Right lung (tissue), 5 donors: ENCODE data around the gene PGBD4. TPM values are rescaled to one million over a fixed set of nuclear protein-coding genes. Genes with fewer than 3 reads are reported as not detected.
A peak's percentile ranks its signal among the peaks of the same experiment; 100 is the strongest.
"Not testable (repeated sequence)": the region's sequence is repeated elsewhere in the genome, so short reads cannot be mapped to it uniquely, and the experiment has no call there.

Experiments
- DNase-seq, 2 donors: peaks; one replicate each; pipeline ENCODE4 v3.0.0-alpha.2; 2013
- polyA plus RNA-seq, 5 donors: library from polyadenylated mRNA; unstranded; fragments of 120-200 nt; gene quantifications; one replicate each; pipeline versions ENCODE4 v1.2.1 to v1.2.3, GENCODE V29; 2013; ENCODE audit warnings: inconsistent platforms in 1 of 5, low replicate concordance in 1 of 5; ENCODE audit not compliant: insufficient read length in 5 of 5, insufficient read depth in 1 of 5

The PGBD4 gene
- polyA plus RNA-seq, 5 donors, result 1.9 to 2.3 (median 2.0) TPM

DNA sequence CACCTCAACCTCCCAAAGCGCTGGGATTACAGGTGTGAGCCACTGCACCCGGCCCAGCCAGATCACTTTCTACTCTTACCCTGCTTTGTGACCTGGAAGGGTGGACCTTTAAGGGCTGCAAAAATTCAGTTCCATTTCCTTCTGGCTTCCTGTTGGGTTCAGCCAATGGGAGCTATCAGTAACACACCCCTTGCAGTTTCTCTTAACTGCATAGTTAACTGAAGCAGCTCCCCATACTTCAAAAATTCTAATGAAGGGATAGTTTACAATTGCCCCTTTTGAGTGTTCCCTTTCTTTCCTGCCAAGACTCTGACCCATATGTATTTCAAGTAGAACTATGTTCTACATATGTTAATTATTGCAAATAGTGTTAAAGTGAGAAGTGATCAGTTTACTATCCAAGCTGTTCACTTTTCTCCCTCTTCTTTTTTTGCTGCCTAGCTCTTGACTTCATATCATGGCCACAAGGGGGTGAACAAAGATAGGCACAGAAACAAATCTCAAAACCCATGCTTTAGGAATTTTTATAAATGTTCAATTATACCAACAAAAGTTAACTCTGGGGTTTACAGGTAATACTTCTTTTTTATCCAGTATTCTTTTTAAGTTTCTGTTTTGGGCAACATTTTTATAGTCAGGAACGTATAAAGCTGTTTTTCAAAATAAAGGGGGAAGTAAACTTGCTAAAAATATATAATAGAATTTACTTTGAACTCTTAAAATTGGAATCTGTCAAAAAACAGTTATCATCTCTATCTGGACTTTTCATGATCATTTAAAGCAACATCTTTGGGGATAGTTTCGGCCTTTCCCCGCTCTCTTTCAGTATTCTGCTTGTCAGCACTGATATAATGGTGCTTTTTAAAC, 8.1 kb downstream of the PGBD4 start:
- peak in 1 of 2 donors; percentile 4 for DNase-seq

DNA sequence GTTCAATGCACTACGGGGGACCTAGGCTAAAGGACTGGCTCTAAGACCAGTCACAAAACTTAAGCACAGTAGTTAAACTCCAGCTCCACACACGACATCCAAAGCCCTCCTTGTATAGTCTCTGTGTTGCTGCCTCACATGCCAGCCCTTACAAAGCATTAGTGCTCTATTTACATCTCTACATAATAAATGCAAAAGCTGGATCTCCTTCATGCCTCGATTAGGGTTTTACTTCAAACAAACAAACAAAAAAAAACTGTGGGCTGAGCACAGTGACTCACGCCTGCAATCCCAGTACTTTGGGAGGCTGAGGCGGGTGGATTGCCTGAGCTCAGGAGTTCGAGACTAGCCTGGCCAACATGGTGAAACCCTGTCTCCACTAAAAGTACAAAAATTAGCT, 9.6 kb downstream of the PGBD4 start:
- no peak for DNase-seq

DNA sequence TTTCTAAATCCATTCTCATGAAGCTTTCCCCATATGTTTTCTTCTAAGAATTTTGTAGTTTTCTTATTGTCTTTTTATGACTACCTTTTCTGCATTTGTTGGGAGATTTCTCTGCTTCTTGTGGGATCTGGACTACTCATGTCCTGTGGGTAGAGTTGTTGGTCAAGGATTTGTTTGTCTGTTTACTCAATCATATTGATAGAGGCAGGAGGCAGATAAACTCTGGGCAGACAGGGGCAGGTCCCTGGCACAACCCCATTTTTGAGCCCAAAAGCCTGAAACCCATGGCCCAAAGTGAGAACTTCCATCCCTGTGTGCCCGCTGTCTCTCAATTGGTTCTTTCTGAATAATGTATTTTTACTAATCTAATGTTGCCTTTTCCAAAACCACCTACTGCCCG, 12.3 kb downstream of the PGBD4 start:
- no peak for DNase-seq

DNA sequence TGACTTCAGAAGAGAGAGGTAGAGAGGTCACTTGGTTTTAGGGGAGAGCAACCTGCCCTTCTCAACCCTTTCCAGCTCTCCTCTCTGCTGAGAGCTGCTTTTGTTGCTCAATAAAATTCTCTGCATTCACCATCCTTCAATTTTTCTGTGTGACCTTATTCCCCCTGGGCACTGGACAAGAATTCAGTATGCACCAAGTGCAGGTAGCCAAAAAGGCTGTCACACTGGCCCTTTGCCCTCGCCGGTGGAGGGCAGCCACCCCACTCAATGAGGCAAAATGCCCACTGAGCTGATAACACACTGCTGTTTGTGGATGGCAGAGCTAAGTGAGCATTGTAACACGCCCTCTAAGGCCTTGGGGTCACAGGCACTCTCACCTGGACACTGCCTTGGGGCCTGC, 12.9 kb downstream of the PGBD4 start:
- DNase-seq, result no peak

DNA sequence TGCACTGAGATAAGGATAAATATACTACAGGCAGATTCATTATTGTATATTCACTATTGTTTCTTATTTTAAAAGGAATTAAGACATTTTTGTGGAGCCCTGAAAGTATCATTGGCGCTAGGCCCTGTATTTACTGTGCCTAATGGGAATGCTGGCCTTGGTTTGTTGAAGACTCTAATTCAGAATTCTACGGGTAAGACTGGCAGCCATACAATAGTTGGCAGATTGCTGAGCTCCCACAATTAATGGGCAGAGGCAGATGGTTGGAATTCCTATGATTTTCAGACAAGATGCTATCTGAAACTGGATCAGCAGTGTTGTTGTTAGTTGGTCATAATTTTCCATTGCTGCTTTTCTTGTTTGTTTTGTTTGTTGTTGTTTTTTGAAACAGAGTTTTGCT, 14.7 kb downstream of the PGBD4 start:
- no peak for DNase-seq

DNA sequence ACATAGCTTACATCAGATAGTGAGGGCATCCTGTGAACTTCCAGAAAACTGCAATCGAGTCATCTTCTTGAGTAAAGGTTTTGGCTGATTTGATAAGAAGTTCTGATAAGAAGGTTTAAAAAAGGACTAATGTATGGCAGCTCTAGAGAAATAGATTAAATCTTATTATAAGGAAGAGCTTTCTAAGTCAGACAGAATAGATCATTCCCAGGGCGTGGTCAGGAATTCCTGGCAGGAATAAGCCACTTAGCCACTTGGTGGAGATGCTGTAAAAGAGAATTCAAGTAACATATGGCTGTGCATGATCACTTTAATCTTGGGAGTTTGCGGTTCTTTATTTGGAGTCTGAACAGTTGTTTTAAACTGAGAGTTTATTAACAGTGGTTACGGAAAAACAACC, 17.4 kb downstream of the PGBD4 start:
- no peak for DNase-seq

DNA sequence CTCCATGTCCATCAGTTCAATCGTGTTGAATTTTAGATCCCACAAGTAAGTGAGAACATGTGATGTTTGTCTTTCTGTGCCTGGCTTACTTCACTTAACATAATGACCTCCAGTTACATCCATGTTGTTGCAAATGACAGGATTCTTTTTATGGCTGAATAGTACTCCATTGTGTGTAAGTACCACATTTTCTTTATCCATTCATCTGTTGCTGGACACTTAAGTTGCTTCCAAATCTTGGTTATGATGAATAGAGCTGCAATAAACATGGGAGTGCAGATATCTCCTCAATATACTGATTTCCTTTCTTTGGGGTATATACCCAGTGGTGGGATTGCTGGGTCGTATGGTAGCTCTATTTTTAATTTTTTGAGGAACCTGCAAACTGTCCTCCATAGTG, 18.5 kb downstream of the PGBD4 start:
- DNase-seq, result not testable (repeated sequence)

DNA sequence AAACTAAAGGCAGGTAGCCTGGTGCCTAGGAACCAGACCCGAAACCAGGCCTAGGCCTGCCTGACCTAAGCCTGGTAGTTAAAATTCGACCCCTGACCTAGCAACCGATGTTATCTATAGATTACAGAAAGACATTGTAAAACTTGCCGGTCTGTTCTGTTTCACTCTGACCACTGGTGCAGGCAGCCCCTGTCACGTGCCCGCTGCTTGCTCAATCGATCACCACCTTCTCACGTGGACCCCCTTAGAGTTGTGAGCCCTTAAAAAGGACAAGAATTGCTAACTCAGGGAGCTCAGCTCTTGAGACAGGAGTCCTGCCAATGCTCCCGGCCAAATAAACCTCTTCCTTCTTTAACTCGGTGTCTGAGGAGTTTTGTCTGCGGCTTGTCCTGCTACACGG, 19.9 kb downstream of the PGBD4 start:
- DNase-seq, result not testable (repeated sequence)

DNA sequence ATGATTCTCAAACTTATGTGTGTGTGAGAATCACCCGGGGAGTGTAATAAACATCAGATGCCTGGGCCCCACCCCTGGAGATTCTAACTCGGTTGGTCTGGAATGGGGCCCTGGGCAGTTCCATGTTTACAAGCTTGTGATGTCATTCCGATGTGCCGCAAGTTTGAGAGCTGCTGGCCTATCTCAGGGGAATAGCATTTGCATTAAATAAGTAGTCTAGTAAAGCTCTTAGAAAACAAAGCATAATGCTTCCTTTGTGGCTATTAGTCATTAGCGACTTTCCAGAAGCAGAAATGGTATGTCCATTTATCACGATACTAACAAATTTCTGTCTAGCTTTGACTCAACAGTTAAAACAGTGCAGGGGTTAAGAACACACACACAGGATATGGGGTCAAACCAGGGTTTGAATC, 20.9 kb downstream of the PGBD4 start:
- no peak for DNase-seq

DNA sequence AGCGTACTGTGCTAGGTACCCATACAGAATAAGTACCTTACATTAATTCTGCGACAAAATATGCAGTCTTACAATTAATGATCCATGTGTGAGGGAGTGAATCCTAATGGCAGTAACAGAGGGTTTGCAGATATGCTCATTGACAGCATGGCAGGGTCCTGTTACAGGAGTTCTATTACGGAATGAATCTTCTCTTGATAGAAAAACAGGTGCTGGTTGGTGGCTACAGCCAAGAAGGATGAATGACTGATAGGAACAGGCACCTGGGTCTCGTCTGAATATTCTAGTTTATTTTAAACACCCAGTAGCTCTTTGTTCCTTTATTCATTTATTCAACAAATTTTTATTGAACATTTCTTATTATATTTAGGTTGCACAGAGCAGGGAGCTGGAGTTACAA, 22.8 kb downstream of the PGBD4 start:
- DNase-seq, result no peak

DNA sequence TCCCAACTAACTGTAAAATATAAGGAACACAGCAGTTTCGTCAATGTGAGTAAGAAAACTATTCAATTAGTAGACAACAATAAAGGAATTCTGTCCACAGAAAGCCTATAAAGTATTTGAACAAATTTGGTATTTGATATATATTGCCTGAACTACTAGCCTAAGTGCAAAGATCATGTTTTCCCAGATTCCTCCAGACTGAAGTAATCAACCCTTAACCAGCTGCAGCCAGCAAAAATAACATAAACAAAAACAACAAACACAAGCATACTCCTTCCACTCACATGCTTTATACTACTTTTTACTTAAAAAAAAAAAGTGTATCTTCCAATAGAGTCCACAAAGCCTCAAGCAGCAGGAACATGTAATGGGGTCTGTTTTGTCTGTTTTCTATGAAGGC, 24.1 kb downstream of the PGBD4 start:
- no peak for DNase-seq

DNA sequence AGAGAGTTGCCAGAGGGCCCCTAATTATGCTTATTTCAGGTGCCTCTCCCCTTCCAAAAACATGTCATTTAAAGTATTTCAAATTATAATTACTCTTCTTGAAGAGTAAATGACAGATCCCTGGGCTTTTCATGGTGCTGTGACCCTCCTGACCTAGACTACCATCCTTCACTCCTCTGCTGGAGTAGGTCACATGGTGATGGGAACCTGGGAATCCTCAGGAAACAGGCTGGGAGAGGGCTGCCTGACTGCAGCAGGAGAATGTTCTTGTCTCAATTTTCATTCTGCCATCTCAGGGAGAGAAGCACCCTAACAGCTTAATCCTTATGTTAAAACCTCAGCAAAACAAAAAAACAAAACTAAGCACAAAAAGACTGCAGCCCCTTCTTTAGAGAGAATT, 24.6 kb downstream of the PGBD4 start:
- no peak for DNase-seq

DNA sequence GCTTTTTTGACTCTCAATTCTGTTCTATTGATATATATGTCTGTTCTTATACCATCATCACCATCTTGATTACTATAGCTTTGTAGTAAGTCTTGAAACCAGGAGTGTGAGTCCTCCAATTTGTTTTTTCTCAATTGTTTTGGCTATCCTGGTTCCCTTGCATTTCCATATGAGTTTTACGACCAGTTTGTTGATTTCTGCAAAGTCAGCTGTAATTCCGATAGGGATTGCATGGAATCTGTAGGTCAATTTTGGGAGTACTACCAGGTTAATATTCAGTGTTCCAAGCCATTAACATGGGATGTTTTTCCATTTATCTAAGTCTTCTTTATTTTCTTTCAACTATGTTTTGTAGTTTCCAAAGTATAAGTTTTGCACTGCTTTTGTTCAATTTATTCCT, 27.0 kb downstream of the PGBD4 start:
- no peak for DNase-seq

DNA sequence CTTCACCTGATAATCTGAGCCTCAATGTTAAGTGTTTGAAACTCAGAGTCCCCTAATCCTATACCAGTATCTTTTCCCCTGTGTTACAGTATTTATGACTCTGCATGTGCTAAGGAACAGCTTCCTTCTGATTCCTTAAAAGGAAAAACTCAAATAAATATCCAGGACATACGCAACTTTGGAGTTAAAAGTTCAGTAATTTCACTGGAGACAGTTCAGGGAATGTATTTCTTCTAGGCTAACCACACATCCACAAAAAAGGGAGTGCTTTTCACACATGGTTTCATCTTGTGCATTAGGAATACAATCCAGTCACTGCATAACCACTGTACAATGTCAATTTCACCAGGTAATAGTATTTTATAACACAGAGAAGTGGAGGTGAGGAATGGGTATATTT, 31.0 kb downstream of the PGBD4 start:
- no peak for DNase-seq

DNA sequence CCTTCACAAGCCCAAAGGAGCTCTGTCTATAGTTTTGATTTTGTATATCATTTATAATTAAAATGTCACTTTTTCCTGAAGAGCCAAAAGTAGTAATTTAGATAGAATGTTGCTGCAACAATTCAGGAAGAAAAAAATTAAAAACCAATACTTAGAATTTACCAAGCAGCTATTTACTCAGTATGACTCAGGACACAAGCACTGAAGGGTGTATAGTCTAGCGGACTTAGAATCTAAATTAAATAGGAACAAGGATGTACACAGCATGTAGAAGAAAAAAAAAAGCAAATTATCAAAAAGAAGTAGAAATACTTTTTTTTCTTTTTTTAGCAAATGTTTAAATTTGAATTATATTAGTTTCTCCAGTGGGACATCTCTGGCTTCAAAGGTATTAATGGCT, 31.6 kb downstream of the PGBD4 start:
- no peak for DNase-seq

DNA sequence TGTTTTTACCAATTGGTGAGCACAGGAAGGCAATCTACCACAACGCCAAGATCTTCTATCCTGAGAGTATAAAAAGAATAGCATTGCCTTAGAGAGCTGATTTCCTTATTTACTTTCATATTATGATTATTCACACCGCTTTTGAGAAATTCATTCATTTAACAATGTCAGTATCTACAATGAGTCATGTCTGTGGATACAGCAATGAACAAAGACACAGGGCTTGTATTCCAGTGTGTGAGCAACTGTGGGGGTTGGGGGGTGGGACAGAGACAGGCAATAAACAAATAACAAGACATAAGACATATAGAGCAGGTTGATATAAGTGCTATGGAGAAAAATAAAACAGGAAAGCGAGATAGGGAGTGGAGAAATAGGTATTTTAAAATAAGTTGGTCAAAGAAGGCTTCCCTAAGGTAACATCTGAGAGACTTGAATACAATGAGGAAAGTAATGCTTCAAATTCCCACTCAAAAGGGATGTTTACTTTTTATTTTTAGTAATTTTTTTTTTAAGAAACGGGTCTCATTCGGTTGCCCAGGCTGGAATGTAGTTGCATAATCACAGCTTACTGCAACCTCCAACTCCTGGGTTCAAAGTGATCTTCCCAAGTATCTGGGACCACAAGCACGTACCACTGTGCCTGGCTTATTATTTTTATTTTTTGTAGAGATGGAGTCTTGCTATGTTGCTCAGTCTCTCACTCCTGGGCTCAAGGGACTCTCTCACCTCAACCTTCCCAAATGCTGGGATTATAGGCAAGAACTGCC, 45.7 kb downstream of the PGBD4 start:
- DNase-seq, result no peak

DNA sequence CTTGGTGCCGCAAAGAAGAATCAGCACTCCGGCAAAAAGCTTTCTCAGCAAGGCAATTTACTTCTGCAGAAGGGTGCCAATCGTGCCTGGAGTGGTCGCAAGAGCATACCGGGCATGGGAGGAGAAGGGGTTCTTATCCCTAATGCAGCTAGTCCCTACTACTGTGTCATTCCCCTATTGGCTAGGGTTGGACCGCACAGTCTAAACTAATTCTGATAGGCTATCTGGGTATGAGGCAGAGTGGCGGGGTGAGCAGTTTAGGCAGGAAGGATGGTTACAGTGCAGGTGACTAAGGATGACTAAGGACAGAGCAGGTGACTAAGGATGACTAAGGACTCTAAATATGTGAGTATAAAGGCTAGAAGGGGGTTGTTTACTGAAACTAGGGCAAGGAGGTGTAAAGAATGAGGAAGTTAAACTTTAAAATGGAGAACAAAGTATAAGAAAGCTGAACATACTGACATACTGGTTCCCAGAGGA, 52.9 kb downstream of the PGBD4 start:
- no peak for DNase-seq

DNA sequence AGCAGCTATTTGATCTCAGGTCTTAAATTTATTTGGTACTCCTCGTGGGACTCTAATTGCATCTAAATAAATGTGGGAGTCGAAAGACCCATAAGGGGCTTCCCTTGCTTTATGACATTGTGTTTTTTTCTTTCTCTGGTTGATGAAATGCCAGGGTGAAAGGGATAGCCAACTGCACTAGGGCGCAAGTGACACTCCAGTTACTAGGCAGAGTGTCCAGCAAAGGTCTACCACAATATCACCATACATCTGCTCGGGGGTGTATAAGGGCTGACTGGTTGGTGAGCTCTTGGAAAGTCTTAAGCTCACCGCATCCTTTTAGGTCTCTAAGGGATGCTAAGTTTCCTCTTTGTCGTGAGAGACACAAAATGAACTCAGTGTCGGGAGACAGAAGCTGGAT, 54.0 kb downstream of the PGBD4 start:
- no peak for DNase-seq

Other genes starting within 250 kb of the PGBD4 start
- under 1 TPM; 0.10 to 0.80 (median 0.40) TPM for gene CHRM5, start 133.6 kb upstream of the PGBD4 start, polyA plus RNA-seq
- 10 to 100 TPM; 13.9 to 20.0 (median 14.9) TPM for gene AVEN, start 62.9 kb upstream of the PGBD4 start, polyA plus RNA-seq
- gene EMC7, start 221 bp upstream of the PGBD4 start, polyA plus RNA-seq, result 10 to 100 TPM; 52.6 to 66.1 (median 56.9) TPM
- 100 to 1,000 TPM in 2 of 5 donors, 10 to 100 TPM in 3; 74.3 to 119 (median 89.3) TPM for gene KATNBL1, start 108.0 kb downstream of the PGBD4 start, polyA plus RNA-seq
- 100 to 1,000 TPM; 113 to 127 (median 118) TPM for gene EMC4, start 122.9 kb downstream of the PGBD4 start, polyA plus RNA-seq
- 10 to 100 TPM; 18.1 to 39.2 (median 29.9) TPM for gene SLC12A6, start 235.7 kb downstream of the PGBD4 start, polyA plus RNA-seq
- 100 to 1,000 TPM in 4 of 5 donors, 10 to 100 TPM in 1; 97.6 to 131 (median 113) TPM for gene NOP10, start 241.1 kb downstream of the PGBD4 start, polyA plus RNA-seq
- under 1 TPM in 2 of 5 donors, not detected in 3; 0.03 to 0.07 TPM for gene NUTM1, start 241.2 kb downstream of the PGBD4 start, polyA plus RNA-seq